Esophagus squamous epithelium (tissue), 5 donors: Measurements from ENCODE around the gene HMGXB4. TPM values are rescaled to one million over a fixed set of nuclear protein-coding genes. Genes with fewer than 3 reads are reported as not detected.
A peak's percentile ranks its signal among the peaks of the same experiment; 100 is the strongest.

ENCODE experiments used
- DNase-seq: peaks from one replicate; lab custom pipeline; 2025; lab: John Stamatoyannopoulos, UW
- H3K27ac ChIP-seq, 4 donors: fragments of 200-600 bp; sonication (generic); one replicate each; pipeline ENCODE4 v1.5.1; 2016 to 2019; ENCODE audit warnings: mild to moderate bottlenecking in 1 of 4
- H3K27me3 ChIP-seq, 4 donors: fragments of 200-600 bp; sonication (generic); 1 replicate in 3 of 4; 2 replicates in 1 of 4; pipeline versions ENCODE4 v1.5.1 to v1.6.0; 2017 to 2021; ENCODE audit warnings: antibody characterized with exemption in 1 of 4
- H3K36me3 ChIP-seq, 3 donors: fragments of 200-600 bp; sonication (generic); one replicate each; pipeline ENCODE4 v1.5.1; 2016 to 2019
- H3K4me1 ChIP-seq, 3 donors: fragments of 200-600 bp; sonication (generic); one replicate each; pipeline ENCODE4 v1.5.1; 2017 to 2019
- H3K4me3 ChIP-seq, 4 donors: fragments of 200-600 bp; sonication (generic); 1 replicate in 3 of 4; 2 replicates in 1 of 4; pipeline ENCODE4 v1.5.1; 2016 to 2019; ENCODE audit warnings: mild to moderate bottlenecking in 2 of 4, moderate library complexity in 1 of 4
- H3K9me3 ChIP-seq, 3 donors: fragments of 200-600 bp; sonication (generic); one replicate each; pipeline ENCODE4 v1.5.1; 2016 to 2019
- POLR2A ChIP-seq, 4 donors: fragments of 450-650 bp; IDR thresholded peaks; one replicate each; pipeline ENCODE4 v1.6.1; 2017; ENCODE audit warnings: antibody characterized with exemption in 4 of 4, mild to moderate bottlenecking in 4 of 4, moderate library complexity in 3 of 4
- WGBS, 2 donors: methylation state at CpG; one replicate each; pipeline ENCODE4 v1.1.5; 2018; 5-methylcytosine and 5-hydroxymethylcytosine counted together
- intact Hi-C: fragments of 100-400 bp; cut with DNase I; formaldehyde crosslinking; loops from one replicate; pipeline ENCODE4 v1.15.0; 2022
- total RNA-seq, 4 donors: library from RNA; depleted of rRNA; stranded (reverse); fragments of >200 nt; gene quantifications; one replicate each; pipeline ENCODE4 v1.1.0, GENCODE V29; 2016
- TF ChIP-seq, protein P1 (sequence below), 6 experiments: fragments of 450-650 bp in 4 of 6; fragments of 200-600 bp in 2 of 6; sonication (generic) in 2 of 6; IDR thresholded peaks; one replicate each; pipeline ENCODE4 v1.5.1; 2016 to 2019; ENCODE audit warnings: antibody characterized with exemption in 6 of 6, mild to moderate bottlenecking in 4 of 6, moderate library complexity in 4 of 6
- donor health status: DM: yes; HTN: yes; CAD: no.

Gene HMGXB4
- total RNA-seq, 4 donors from 2014 or later, result 10.2 to 20.1 (median 13.5) TPM

DNA sequence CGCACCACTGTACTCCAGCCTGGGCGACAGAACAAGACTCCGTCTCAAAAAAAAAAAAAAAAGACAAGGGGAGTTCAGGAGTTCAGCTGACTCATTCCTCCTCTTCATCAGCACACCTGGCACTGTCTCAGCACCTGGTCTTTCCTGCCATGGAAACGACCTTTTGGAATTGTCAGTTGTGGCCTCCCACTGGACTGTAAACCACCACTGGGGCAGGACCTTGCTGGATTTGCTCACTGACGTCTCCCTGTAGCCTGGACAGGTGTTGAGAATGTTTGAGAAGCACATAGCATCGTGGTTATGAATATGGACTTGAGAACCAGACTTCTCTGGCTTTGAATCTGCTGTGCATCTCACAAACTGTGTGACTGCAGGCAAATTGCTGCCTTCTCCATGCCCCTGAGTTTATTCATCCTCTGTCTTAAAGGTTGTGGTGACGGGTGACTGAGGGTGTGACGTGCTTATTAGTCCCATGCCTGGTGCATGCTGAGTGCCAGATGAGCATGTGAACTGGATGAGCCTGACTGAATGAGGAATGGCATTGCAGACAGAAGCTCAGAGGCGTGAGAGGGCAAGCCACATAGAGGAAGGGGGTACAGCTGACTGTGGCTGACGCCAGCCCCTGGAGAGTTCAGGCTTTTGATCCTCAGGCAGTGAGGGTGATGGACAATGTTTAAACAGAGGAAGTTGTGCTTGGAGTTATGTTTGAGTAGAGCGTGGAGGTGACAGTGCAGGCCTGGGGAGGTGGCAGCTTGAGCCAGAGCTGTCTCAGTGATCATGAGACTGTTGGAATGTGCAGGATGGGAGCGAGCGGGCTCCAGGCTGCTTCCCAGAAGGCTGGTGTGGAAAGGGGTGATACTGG, 55.1 kb downstream of the HMGXB4 start:
- peaks cover under 1 to 11% (median 2%) of the 10 kb centered on the region in 3 donors for H3K36me3 ChIP-seq
- DNase-seq, result no peak
- H3K4me3 ChIP-seq, result no peak overlapping the region
- intact Hi-C loops, result no loop called here
- no peaks in the 10 kb centered on the region for H3K9me3 ChIP-seq
- peaks cover 42 to 96% (median 52%) of the 10 kb centered on the region in 3 donors for H3K4me1 ChIP-seq
- TF ChIP-seq, protein P1, sequence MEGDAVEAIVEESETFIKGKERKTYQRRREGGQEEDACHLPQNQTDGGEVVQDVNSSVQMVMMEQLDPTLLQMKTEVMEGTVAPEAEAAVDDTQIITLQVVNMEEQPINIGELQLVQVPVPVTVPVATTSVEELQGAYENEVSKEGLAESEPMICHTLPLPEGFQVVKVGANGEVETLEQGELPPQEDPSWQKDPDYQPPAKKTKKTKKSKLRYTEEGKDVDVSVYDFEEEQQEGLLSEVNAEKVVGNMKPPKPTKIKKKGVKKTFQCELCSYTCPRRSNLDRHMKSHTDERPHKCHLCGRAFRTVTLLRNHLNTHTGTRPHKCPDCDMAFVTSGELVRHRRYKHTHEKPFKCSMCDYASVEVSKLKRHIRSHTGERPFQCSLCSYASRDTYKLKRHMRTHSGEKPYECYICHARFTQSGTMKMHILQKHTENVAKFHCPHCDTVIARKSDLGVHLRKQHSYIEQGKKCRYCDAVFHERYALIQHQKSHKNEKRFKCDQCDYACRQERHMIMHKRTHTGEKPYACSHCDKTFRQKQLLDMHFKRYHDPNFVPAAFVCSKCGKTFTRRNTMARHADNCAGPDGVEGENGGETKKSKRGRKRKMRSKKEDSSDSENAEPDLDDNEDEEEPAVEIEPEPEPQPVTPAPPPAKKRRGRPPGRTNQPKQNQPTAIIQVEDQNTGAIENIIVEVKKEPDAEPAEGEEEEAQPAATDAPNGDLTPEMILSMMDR (IDR thresholded peaks at IDR 0.05), result no peak
- no peak for TF ChIP-seq POLR2A (IDR thresholded peaks at IDR 0.05)
- peak overlapping the region; percentile 78 to 91 (median 87) for H3K27ac ChIP-seq
- 58 to 73% methylated on average over 11 to 12 of the region's 13 CpGs for WGBS, 2 donors
- H3K27me3 ChIP-seq, result no peaks in the 10 kb centered on the region

DNA sequence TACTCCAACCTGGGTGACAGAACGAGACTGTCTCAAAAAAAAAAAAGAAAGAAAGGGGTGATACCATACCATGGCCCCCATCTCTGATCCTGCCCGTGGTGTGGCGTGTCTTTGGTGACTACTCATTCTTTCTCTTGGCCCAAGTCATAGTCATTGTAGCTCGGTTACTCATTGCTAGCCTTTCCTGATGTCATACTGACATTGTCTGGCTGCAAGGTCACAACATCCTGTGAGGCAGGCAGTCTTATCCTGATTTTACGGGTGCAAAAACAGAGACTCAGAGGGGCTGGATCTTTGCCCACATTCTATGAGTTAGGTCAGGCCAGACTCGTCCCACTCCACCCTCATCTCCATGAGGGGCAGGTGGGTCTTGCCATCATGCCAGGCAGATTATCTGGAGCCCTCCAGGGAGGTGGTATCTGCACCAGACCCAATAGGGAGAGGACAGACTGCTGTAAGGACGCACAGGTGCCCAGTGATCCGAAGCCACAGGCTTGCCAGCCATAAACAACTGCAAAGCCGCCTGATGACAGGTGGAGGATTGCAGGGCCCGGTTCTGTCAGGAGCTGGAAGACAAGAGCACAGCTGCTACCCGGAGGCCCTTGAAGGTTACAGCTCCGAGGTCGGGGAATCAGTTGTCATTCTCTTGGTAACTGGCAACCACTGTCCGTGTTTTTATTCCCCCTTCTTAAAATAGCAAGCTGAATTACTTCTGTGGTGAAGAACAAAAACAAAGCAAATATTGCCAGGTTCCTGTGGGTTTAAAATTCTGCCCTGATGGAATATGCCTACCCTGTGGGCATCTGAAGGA, 56.2 kb downstream of the HMGXB4 start:
- Histone ChIP-seq H3K9me3 (no peaks in the 10 kb centered on the region), H3K27me3 (no peaks in the 10 kb centered on the region), H3K4me3 (peak overlapping the region in 1 of 4 donors; percentile 2), H3K27ac (peak overlapping the region; percentile 78 to 91 (median 87)), H3K36me3 (peaks cover 9 to 21% (median 10%) of the 10 kb centered on the region in 3 donors), H3K4me1 (peaks cover 42 to 85% (median 46%) of the 10 kb centered on the region in 3 donors)
- intact Hi-C loops, result no loop called here
- DNase-seq, result no peak
- WGBS, 2 donors, result 51 to 61% methylated on average over 11 to 12 of the region's 14 CpGs
- TF ChIP-seq, protein P1 (IDR thresholded peaks at IDR 0.05), result no peak
- no peak for TF ChIP-seq POLR2A (IDR thresholded peaks at IDR 0.05)

DNA sequence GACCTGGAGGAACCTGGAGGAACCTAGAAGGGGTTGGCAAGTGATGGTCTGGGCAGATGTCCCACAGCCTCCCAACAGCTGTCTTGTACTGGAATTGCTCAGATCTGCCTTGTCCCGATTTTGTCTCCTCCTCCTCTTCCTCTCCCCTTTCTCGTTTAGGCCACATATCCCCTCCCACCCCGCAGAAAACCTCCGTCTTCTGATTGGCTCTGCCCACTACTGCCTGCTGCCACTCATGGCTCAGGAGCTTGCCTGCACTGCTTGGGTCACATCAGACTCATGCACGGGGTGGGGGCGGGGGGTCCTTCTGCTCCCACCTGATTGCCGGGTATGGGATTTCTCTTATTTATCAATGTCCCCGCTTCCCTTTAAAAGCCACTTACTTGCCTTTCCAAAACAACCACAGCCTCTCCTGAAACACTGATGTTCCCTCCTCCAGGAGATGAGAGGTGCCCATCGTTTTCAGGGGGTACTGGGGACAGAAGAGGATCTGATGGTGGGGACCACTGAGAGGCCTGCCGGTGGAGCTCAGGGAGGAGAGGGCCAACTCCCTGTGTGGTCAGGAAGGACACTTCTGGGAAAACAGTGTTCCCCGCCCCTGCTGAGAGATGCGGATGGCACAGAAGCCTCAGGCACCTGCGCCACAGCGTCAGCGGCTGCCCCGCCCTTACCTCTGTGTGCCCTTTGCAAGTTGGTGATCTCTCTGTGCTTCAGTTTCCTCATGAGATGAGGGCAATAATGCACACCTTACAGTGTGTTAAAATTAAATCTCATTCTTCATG, 57.1 kb downstream of the HMGXB4 start:
- Histone ChIP-seq H3K4me3 (peak overlapping the region in 1 of 4 donors; percentile 2), H3K4me1 (peaks cover 42 to 76% (median 43%) of the 10 kb centered on the region in 3 donors), H3K27me3 (no peaks in the 10 kb centered on the region), H3K9me3 (no peaks in the 10 kb centered on the region), H3K36me3 (peaks cover 9 to 30% (median 18%) of the 10 kb centered on the region in 3 donors), H3K27ac (peak overlapping the region; percentile 78 to 91 (median 87))
- intact Hi-C loops, result no loop called here
- 61 to 68% methylated on average over 12 to 14 of the region's 16 CpGs for WGBS, 2 donors
- no peak for DNase-seq
- TF ChIP-seq, protein P1 (IDR thresholded peaks at IDR 0.05), result no peak
- no peak for TF ChIP-seq POLR2A (IDR thresholded peaks at IDR 0.05)

DNA sequence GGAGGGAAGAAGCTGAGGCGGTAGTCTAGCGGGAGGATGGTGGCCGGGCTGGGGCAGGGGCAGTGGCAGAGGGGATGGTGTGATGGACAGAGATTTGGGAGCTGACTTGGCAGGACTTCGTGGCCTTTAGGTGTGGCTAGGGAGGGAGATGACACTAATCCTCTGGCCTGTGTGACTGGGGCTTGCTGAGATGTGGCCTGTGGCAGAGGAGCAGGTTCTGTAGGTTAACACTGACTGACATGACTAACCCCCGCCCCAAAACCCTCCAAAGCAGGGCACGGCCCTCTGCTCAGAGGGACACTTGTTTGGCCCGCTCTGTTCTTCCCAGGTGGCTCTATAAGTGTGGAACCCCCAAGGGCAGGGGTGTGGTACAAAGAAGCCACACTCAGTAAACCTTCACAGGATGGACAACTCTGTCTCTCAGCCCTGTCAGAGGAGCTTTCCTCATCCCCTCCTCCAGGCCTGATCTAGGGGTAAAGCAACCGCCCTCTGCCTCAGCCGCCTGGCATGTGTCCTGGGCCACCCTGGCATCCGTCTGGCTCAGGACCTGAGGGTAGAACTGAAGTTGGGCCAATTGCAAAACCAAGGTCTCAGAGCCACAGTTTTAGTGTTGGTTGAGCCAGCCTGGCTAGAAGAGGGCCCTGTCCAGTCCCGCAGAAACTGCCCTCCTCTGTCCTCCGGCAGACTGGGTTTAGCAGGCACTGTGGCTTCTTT, 58.0 kb downstream of the HMGXB4 start:
- WGBS, 2 donors, result 47 to 72% methylated on average over 6 to 7 of the region's 12 CpGs
- Histone ChIP-seq H3K9me3 (no peaks in the 10 kb centered on the region), H3K27ac (peak overlapping the region; percentile 78 to 91 (median 87)), H3K36me3 (peaks cover 16 to 33% (median 20%) of the 10 kb centered on the region in 3 donors), H3K27me3 (no peaks in the 10 kb centered on the region), H3K4me1 (peaks cover 42 to 67% (median 43%) of the 10 kb centered on the region in 3 donors), H3K4me3 (peak overlapping the region in 1 of 4 donors; percentile 9)
- TF ChIP-seq, protein P1 (IDR thresholded peaks at IDR 0.05), result no peak
- no peak for TF ChIP-seq POLR2A (IDR thresholded peaks at IDR 0.05)
- no peak for DNase-seq
- intact Hi-C loops, result no loop called here
